HG03460 (cell line): ENCODE data around the gene NOS1AP.
"Not testable (repeated sequence)": the region's sequence is repeated elsewhere in the genome, so short reads cannot be mapped to it uniquely, and the experiment has no call there.

ENCODE experiments used
- ATAC-seq: cut with Tn5 transposase; IDR thresholded peaks from one replicate; pipeline ENCODE4 v1.9.1; 2021; ENCODE audit not compliant: unreplicated experiment

NOS1AP gene

DNA sequence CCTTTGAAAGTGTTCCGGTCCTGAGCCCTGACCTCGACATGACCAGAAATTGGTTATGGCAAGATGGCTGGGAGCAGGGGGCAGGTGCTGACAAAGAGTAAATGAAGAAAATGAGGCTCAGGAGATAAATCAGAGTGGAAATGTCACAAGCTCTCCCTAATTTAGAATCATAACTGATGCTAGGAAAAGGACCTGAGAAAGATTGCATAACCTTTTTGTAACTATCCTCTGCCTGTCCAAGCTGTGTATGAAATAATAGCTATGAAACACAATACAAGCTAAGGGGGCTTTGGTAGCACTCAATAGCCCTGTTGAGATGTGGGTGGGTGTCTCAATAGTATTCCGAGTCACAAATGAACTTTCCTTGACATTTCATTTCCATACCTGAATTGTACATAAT, 12.9 kb upstream of the NOS1AP start:
- ATAC-seq: no peak

- ATAC-seq: no peak
Measured at GRCh38 chr1:162059721-162060120, 9.8 kb upstream of the NOS1AP start.

- no peak for ATAC-seq
Measured at GRCh38 chr1:162060314-162060713, 9.2 kb upstream of the NOS1AP start.

DNA sequence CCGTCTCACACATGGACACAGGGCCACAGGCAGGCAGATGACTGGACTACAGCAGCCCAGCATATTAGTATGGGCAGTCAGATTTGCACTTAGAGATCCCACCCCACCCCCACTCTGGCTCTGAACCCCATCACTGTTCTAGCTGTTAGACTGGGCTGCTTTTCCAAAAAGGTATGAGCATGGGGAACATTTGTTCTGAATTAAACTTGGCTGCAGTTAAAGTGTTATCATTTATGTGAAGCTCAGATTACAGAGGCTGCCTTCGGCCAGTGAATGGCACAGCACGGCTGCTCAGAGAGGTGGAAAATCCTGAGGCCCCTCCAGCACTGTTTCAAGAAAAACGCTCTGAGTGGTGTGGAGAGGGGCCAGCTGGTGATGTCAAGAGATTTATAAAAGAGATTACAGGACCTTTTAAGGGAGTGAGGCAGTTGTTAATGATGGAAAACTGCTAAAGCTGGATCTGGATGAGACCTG, 6.9 kb upstream of the NOS1AP start:
- no peak for ATAC-seq

GRCh38 chr1:162065016-162065415, 4.5 kb upstream of the NOS1AP start:
- no peak for ATAC-seq

DNA sequence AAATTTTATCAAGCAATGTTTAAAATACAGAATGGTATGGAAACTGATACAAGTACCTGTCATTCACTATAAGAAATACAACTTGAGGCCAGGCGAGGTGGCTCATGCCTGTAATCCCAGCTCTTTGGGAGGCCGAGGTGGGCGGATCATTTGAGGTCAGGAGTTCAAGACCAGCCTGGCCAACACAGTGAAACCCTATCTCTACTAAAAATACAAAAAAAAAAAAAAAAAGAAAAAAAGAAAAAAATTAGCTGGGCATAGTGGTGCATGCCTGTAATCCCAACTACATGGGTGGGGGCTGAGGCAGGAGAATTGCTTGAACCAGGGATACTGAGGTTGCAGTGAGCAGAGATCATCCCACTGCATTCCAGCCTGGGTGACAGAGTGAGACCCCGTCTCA, 2.7 kb upstream of the NOS1AP start:
- not testable (repeated sequence) for ATAC-seq

- ATAC-seq: no peak
Measured at GRCh38 chr1:162067466-162067865, 2.0 kb upstream of the NOS1AP start.

GRCh38 chr1:162068301-162068700, 1.2 kb upstream of the NOS1AP start:
- no peak for ATAC-seq

GRCh38 chr1:162070094-162070748, 730 bp downstream of the NOS1AP start:
- ATAC-seq: peak; percentile 24

- ATAC-seq: no peak
Measured at GRCh38 chr1:162070825-162071224, 1.3 kb downstream of the NOS1AP start.

DNA sequence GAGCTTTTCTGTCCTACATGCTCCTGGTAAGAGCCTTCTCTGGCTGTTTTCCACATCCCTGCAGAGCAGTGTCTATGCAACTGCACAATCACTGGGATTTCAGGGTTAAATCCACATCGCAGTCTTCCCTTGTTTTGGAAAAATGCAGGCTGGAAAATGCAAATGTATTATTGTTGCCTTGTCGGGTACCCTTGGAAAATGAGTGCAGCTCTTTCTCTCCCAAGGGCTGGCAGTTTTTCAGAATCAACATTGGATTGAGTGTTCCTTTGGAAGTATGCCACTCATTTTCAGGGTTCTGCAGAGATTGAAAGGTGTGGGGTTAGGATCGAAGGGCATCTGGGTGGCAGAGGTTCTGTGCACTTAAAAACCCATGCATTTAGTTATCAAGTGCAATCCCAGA, 3.2 kb downstream of the NOS1AP start:
- no peak for ATAC-seq

- ATAC-seq: no peak
Measured at GRCh38 chr1:162074276-162075005, 5.0 kb downstream of the NOS1AP start.

DNA sequence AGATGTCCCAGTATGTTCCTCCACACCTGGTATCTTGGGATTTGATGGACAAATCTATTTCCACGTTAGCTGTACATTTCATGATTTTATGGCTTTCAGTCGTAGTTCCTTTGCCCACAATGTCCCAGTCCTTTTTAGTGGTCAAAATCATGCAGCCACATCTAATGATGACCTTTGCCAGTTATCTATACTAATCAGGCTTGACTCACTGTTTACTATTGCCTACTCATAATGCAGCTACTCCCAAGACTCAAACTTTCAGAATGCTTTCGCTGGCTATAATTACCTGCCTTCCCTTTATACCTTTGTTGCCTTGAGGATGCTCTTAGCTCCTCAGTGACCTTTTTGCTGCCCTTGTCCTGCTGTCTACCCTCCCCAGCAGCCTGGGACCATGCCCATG, 6.4 kb downstream of the NOS1AP start:
- no peak for ATAC-seq

- no peak for ATAC-seq
Measured at GRCh38 chr1:162077648-162078299, 8.3 kb downstream of the NOS1AP start.

- no peak for ATAC-seq
Measured at GRCh38 chr1:162079030-162079429, 9.5 kb downstream of the NOS1AP start.

DNA sequence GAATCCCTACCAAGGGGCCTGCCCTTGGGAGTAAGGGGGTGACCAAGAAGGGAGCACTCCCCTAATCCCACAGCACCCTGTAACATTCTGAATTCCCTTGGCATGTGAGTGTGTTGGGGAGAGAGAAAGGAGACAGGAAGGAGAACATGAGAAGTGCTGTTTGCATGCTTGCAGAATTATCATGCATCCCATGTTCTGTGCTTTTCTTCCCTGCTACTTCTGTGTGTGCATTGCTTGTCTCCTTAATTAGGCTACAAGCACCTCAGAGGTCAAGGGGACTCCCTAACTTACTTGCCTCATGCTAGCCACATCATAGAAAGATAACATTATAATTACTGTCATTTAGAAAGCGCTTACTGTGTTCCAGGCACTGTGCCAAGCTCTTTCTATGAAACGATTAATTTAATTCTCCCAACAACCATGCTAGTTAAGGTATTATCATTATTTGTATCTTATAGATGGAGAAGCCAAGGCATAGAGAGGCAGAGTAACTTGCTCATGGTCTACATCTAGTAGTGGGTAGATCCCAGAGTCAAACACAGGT, 11.1 kb downstream of the NOS1AP start:
- no peak for ATAC-seq

DNA sequence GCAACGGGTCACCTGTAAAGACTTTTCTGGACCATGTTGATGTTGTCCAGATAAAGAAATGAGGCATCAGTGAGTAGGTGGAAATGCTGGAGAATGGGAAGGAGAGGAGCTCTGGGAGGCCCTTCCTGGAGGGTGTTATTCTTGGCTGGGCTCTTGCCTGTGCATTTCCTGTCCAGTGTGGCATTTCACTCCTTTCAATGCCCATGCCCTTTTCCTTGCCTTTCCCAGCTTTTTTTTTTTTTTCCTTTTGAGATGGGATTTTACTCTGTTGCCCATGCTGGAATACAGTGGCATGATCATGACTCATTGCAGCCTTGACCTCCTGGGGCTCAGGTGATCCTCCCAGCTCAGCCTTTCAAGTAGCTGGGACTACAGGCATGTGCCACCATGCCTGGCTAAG, 11.8 kb downstream of the NOS1AP start:
- ATAC-seq: no peak

GRCh38 chr1:162082080-162082479, 12.6 kb downstream of the NOS1AP start:
- ATAC-seq: not testable (repeated sequence)

DNA sequence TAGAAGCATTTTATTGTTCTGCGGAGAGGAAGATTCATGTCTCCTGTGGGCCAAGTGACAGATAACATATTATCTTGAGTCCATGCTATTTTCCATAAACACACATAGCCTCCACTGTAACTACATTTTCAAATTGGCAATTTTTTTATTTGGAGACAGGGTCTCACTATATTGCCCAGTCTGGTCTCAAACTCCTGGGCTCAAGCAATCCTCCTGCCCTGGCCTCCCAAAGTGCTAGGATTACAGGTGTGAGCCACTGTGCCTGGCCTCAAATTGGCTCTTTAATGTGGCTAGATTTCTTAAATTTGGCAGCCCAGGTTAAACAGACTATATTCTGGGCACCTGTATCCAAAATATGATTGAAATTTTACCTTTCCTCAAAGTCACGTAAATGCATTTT, 13.8 kb downstream of the NOS1AP start:
- ATAC-seq: no peak

GRCh38 chr1:162085991-162086390, 16.5 kb downstream of the NOS1AP start:
- ATAC-seq: no peak

GRCh38 chr1:162087111-162087510, 17.6 kb downstream of the NOS1AP start:
- no peak for ATAC-seq

- ATAC-seq: no peak
Measured at GRCh38 chr1:162087574-162087973, 18.1 kb downstream of the NOS1AP start.
